Measurements from ENCODE around the gene BHLHA9.
"Not testable (repeated sequence)": the region's sequence is repeated elsewhere in the genome, so short reads cannot be mapped to it uniquely, and the experiment has no call there.

Gene BHLHA9

DNA sequence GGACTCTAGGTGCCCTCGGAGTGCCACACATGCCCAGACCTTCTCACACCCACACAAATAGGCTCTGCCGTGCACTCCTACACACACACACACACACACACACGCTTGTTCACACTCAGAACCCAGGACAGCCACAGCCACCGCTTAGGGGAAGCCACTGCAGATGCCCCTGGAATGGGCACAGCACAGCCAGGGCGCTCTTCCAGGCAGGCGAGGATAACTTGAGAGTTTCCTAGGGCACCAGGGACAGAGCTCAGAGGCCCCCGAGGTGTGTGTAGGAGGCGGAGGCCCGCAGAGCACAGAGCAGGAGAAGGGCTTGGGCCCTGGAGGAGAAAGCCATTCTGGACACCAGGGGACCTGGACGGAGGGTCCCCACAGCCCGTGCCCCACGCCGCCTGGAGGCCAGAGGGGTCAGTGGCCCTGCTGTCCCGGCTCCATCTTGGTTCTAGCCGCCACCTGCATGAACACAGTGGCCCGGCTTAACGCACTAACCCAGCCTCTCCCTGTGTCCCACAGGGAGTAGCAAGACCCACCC is 30.2 kb downstream of the BHLHA9 start:
- DNase-seq (ENCODE audit: low read depth), result no peak

DNA sequence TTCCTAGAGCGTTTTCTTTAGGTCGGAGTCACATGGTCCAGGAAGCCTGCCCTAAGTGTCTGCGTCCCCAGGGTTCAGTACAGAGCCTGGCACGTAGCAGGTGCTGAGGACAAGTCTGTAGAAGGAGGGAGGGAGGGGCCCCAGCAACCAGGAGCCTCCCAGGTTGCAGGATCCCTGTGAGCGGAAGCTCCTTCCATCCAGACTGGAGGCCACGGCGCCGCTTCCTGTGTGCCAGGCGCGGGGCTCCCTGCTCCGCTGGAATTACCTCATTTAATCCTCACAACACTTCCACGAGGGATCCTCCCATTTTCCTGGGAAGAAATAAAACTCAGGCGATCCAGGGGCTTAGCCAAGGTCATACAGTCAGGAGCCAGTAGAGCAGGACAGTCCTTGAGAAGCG is 31.3 kb downstream of the BHLHA9 start:
- DNase-seq (ENCODE audit: low read depth), result no peak

DNA sequence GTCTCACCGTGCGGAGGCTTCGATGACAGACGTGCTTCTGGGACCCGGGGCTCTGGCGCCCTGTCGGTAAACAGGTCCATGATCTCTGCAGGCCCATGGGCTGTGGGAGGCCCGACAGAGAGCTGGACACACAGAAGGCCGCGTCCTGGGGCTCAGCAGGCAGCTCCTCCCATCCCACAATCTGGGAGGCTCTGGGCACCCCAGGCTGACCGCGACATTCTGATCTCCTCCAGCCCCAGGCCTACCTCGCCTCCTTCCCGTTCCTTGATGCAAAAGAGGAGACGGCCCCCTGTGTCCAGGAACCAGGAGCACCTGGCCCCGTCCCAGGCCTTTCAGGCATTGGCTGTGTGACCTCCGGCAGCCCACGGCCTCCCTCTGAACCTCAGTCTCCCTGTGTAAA is 32.5 kb downstream of the BHLHA9 start:
- no peak for DNase-seq (ENCODE audit: low read depth)

DNA sequence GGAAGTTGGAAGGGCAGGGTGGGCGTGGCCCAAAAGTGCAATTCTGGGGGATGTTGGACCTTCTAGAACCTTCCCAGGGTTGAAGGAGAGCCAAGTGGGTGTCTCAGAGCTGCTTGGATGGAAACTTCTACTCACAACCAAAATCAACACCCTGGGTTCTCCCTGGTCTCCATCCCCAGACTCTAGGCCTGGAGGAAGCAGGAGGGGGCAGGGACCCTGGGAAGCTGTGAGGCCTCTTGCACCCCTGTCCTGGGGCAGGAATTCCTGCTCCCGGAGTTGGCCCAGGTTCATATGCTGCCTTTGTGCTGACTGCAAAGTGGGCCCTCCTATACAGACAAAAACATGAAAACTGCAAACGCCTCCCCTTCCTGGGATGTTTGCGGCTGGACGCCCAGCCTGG is 34.3 kb downstream of the BHLHA9 start:
- DNase-seq (ENCODE audit: low read depth), result no peak

DNA sequence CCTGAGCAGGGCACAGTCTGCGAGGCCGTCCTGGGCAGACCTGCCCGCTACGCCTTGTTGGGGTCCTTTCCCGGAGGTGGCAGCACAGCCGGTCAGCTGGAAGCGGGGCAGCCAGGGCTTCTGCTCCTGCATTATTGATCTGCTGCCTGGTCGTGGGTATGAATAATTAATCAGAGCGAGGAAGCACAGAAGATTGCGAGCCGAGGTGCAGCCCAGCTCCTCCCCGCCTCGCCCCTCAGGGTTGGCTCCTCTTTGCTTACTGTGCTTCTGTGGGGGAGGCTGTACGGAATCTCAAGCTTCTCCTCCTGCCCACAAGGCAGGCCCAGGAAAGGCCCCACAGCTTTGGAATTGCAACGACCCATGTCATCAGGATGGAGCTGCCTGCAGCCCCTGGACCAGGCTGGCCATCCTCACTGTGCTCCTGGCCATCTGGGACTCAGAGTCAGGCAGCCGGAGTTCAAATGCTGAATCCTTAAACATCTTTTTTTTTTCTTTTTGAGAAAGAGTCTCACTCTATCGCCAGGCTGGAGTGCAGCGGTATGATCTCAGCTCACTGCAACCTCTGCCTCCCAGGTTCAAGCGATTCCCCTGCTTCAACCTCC is 34.8 kb downstream of the BHLHA9 start:
- no peak for DNase-seq (ENCODE audit: low read depth)

DNA sequence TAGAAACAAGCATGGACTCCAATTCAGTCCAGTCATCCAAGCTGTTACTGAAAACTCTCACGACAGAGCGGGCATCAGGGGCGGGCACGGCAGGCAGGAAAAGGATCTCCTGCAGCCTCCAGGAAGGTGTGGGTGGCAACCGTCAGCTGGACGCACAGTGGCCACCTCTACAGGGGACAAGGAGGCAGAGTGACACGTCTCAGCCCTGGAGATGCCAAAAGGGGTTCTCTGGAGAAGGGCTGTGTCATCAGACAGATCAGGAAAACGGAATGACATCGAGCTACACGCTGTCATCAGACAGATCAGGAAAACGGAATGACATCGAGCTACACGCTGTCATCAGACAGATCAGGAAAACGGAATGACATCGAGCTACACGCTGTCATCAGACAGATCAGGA is 37.6 kb downstream of the BHLHA9 start:
- DNase-seq (ENCODE audit: low read depth), result not testable (repeated sequence)

DNA sequence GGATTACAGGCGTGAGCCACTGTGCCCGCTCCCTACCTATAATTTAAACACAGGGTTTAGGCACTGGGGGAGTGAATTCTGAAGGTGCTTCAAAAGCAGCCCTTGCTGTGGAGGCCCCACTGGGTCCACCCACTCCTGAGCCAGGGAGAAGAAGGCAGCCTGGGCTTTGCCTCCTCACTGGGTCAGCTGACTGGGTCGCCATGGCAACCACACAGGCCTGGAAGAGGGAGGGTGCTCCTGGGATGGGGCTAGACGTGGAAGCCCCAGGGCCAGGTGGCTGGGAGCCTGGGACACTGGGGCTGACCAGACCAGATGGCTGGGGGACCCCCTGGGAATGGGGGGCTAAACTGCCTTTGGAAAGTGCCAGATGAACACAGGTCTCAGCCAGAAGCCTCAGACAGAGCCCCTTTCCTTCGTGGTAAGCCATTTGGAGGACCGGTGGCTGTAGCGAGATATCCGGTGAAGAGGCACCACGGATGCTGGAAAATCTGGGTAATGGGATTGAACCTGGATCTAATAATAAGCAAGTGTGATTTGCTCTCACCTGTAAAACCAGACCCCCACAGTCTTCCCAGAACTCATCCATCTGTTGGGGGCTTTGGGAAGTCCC is 42.1 kb downstream of the BHLHA9 start:
- no peak for DNase-seq (ENCODE audit: low read depth)

DNA sequence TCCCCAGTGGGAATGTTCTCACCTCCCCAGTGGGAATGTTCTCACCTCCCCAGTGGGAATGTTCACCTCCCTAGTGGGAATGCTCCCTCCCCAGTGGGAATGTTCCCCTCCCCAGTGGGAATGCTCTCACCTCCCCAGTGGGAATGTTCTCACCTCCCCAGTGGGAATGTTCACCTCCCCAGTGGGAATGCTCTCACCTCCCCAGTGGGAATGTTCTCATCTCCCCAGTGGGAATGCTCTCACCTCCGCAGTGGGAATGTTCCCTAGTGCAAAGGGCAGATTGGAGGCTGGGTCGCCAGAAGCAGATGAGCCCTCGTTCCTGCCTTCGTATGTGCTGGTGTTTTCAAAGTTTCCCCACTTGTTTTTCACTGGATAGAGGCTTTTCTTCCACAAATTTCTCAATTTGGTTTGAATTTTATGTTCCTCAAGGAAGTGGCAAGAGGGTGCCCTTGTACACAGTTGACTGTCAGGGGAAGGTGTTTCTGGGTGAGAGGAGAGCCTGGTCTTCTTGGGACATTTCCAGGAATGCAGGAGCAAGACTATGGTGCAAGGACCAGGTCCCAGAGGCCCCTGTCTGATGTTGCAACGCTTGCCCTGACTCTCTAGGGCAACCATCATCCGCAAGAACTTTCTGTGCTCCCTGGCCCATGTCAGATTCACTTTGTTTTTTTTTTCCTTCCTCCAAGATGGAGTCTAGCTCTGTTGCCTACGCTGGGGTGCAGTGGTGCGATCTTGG is 43.2 kb downstream of the BHLHA9 start:
- no peak for DNase-seq (ENCODE audit: low read depth)

DNA sequence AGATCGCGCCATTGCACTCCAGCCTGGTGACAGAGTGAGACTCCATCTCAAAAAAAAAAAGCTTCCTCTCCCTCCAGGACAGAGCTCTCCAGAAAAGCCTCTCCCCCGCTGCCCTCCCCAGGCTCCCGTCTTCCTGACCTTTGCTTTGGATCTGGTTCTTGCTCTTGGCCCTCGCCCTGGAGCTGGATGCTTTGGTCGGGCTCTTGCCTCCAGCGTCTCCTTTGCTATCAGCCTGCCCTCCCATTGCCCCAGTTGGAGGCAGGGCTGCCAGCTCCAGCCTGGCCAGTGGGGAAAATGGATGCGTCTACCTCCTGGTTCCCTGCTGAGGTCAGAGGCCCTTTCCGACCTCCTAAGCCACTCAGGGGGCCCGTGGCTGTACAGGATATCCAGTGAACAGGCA is 45.2 kb downstream of the BHLHA9 start:
- no peak for DNase-seq (ENCODE audit: low read depth)

DNA sequence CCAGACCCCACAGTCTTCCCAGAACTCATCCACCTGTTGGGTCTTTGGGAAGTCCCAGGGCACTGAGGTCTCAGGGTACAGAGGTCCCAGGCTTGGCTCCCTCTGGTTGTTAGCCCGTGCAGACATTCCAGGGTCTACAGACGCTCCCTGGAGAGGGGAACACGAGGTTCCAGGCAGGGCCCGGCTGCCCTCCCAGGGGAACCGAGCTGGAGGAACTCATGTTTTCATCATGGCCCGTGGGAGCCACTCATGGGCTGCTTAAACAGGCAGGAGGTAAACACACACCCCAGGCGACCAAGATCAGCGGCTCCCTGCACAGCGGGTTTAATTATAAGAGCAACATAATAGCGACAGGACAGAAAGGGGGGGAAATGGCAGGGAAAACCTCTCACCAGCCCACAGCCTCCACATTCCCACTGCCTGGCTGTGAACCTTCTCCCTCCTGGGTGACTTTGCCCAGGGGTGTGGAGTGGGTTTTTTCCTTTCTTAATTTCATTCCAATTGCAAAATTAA is 45.7 kb downstream of the BHLHA9 start:
- no peak for DNase-seq (ENCODE audit: low read depth)

Measured in iris pigment epithelial cell (primary cell).